ENCODE data around the gene TBXT.
"Not testable (repeated sequence)": the region's sequence is repeated elsewhere in the genome, so short reads cannot be mapped to it uniquely, and the experiment has no call there.

TBXT gene

DNA sequence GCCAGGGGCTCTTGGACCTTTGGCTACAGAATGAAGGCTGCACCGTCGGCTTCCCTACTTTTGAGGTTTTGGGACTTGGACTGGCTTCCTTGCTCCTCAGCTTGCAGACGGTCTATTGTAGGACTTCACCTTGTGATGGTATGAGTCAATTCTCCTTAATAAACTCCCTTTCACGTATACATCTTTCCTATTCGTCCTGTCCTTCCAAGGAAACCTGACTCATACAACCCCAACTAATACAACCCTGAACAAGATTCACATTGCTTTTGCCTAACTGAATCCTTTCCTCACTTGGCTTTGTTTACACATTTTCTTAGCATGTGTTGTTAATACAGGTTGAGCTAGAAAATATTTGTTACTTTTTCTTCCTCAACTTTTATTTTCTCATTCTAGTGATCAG lies 21.9 kb downstream of the TBXT start:
- Histone ChIP-seq H3K9me3 (ENCODE audit: low read length) (no peaks in the 10 kb centered on the region), H3K9ac (ENCODE audit: low read length) (no peak overlapping the region), H3K4me1 (ENCODE audit: insufficient read depth, low read length) (no peaks in the 10 kb centered on the region), H3K27ac (ENCODE audit: low read depth, low read length) (no peak overlapping the region), H3K4me3 (ENCODE audit: low read depth in 1 of 2, low read length in 2 of 2) (no peak overlapping the region), H3K36me3 (ENCODE audit: insufficient read depth, low read length) (no peaks in the 10 kb centered on the region), H3K27me3 (ENCODE audit: control insufficient read depth in 1 of 2, insufficient read depth in 2 of 2, low read length in 2 of 2) (no peaks in the 10 kb centered on the region)

DNA sequence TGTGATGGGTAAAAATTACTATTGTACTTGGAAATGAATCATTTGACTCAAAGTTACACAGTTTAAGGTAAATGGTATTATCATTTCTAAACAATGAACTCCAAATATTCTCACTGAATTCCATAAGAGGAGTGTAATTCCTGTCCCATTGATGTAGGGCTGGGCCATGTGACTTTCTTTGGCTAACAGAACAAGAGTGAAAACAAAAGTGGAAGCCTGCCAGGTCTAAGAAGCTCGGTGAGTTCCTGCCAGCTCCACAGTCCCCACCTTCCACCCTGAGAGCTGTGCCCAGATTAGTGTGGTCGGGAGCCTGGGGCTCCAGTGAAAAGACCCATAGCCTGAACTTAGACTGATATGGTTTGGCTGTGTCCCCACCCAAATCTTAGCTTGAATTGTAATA lies 24.6 kb downstream of the TBXT start:
- no peaks in the 10 kb centered on the region for H3K36me3 ChIP-seq (ENCODE audit: insufficient read depth, low read length)
- H3K4me3 ChIP-seq (ENCODE audit: low read depth in 1 of 2, low read length in 2 of 2), result no peak overlapping the region
- H3K27ac ChIP-seq (ENCODE audit: low read depth, low read length), result no peak overlapping the region
- H3K9ac ChIP-seq (ENCODE audit: low read length), result no peak overlapping the region
- no peaks in the 10 kb centered on the region for H3K9me3 ChIP-seq (ENCODE audit: low read length)
- no peaks in the 10 kb centered on the region for H3K27me3 ChIP-seq (ENCODE audit: control insufficient read depth in 1 of 2, insufficient read depth in 2 of 2, low read length in 2 of 2)
- no peaks in the 10 kb centered on the region for H3K4me1 ChIP-seq (ENCODE audit: insufficient read depth, low read length)

DNA sequence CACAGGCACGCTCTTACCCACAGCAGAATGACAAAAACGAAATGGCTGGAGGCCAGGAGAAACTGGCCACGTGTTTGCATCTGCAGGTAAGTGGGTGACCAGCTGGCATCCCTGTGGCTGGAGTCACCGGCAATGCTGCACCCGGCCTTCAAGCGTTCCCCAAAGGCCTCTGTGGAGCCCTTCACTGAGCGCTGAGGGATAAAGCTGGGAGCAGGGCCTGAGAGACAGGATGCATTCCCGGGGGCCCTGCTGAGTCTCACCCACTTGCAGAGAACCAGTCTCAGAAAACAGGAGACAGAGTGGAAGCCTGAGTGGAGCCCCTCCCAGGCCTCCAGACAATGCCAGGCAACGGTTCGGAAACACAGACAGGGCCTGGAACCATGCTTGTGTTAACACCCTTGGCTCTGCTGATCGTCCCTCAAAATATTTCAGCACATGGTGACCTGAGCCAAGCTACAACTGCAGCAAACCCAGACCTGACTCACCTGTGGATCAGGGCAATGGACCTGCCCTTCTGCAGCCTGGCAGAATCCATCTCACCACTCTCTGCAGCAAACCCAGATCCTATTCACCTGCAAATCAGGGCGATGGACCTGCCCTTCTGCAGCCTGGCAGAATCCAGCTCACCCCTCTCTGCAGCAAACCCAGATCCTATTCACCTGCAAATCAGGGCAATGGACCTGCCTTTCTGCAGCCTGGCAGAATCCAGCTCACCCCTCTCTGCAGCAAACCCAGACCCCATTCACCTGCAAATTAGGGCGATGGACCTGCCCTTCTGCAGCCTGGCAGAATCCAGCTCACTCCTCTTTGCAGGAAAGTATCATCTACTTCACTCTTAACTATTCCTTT lies 39.8 kb downstream of the TBXT start:
- Histone ChIP-seq H3K36me3 (ENCODE audit: insufficient read depth, low read length) (no peaks in the 10 kb centered on the region), H3K4me3 (ENCODE audit: low read depth in 1 of 2, low read length in 2 of 2) (no peak overlapping the region), H3K9ac (ENCODE audit: low read length) (no peak overlapping the region), H3K4me1 (ENCODE audit: insufficient read depth, low read length) (no peaks in the 10 kb centered on the region), H3K27me3 (ENCODE audit: control insufficient read depth in 1 of 2, insufficient read depth in 2 of 2, low read length in 2 of 2) (peaks cover 0 to 6% of the 10 kb centered on the region in 2 donors), H3K9me3 (ENCODE audit: low read length) (no peaks in the 10 kb centered on the region), H3K27ac (ENCODE audit: low read depth, low read length) (no peak overlapping the region)

DNA sequence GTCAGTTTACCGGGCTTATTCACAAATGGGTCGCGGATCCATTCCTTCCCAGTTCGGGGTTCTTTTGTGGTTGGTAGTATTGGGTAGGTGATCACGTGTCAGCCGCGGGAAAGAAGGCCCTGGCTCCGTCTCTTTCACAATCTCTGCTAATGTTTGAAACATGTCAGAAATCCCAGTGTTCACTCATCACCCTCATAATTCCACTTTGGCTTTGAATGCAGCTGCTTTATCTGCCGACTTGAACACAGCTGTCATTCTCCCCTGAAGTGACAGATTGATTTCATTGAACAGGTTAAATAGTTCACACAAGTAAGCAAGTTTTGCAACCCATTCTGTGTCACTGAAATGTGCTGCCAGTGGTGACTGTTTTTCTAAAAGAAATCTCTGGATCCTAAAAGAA lies 44.5 kb downstream of the TBXT start:
- not testable (repeated sequence) for H3K9me3 ChIP-seq (ENCODE audit: low read length); H3K36me3 ChIP-seq (ENCODE audit: insufficient read depth, low read length); H3K4me1 ChIP-seq (ENCODE audit: insufficient read depth, low read length); H3K27ac ChIP-seq (ENCODE audit: low read depth, low read length); H3K9ac ChIP-seq (ENCODE audit: low read length); H3K4me3 ChIP-seq (ENCODE audit: low read depth in 1 of 2, low read length in 2 of 2); H3K27me3 ChIP-seq (ENCODE audit: control insufficient read depth in 1 of 2, insufficient read depth in 2 of 2, low read length in 2 of 2)

DNA sequence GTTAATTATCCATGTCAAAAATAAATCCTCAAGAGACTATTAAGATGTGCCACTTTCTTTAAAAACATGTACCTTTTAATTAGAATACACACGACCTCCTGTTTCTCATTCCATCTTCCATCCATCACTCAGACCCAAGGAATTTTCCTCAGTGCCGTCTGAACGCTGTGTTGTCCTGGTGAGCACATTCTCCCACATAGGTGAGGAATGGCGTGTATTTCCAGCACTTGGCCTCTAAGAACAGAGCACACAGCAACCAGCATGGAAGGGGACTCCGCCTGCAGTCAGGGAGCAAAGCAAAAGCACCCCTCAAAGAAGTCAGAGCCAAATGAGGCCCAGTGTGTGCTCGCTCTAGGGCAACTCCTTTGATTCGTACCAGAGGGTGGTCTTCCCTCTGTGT lies 45.9 kb downstream of the TBXT start:
- H3K36me3 ChIP-seq (ENCODE audit: insufficient read depth, low read length), result no peaks in the 10 kb centered on the region
- no peaks in the 10 kb centered on the region for H3K9me3 ChIP-seq (ENCODE audit: low read length)
- H3K9ac ChIP-seq (ENCODE audit: low read length), result no peak overlapping the region

DNA sequence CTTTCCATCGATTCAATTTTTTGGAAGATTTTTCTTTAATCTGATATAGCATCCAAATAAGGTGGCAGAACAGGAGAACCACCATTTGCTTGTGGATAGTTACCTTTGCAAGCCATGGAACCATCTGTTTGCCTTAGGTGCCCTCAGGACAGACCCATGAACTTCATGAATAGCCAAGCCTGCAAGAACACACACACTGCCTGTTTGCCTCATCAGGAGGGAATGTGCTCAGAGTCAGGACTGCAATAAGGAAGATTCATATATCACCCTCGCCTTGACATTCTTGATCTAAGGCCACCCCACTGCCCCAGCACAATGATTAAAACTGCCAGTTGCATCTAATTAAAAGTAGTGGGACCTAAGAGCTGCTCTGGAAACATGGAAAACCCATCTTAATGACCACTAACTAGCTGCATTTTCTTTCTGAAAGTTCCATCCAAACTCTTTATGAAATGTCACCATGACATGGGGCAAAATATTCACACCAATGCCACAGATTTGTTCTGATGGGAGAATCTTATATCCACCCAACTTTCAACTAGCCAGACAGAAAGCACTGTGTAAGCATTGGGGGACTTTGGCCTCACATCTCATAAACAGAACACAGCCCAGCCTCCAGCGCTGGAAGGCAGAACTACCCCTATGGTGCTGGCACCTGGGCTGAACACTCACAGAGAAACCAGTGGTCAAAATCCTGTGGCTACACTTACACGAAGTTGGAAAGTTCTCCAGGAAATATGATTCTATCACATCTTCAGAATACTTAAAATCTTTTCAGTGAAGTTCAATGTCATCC lies 48.3 kb downstream of the TBXT start:
- Histone ChIP-seq H3K9me3 (ENCODE audit: low read length) (no peaks in the 10 kb centered on the region), H3K27ac (ENCODE audit: low read depth, low read length) (no peak overlapping the region), H3K4me3 (ENCODE audit: low read depth in 1 of 2, low read length in 2 of 2) (no peak overlapping the region), H3K27me3 (ENCODE audit: control insufficient read depth in 1 of 2, insufficient read depth in 2 of 2, low read length in 2 of 2) (no peaks in the 10 kb centered on the region), H3K36me3 (ENCODE audit: insufficient read depth, low read length) (no peaks in the 10 kb centered on the region), H3K9ac (ENCODE audit: low read length) (no peak overlapping the region), H3K4me1 (ENCODE audit: insufficient read depth, low read length) (no peaks in the 10 kb centered on the region)

More for the DNA sequence above, 45.9 kb downstream of the TBXT start:
- H3K4me3 ChIP-seq (ENCODE audit: low read depth in 1 of 2, low read length in 2 of 2), result no peak overlapping the region
- no peak overlapping the region for H3K27ac ChIP-seq (ENCODE audit: low read depth, low read length)
- no peaks in the 10 kb centered on the region for H3K4me1 ChIP-seq (ENCODE audit: insufficient read depth, low read length)
- peaks cover 0 to 5% of the 10 kb centered on the region in 2 donors for H3K27me3 ChIP-seq (ENCODE audit: control insufficient read depth in 1 of 2, insufficient read depth in 2 of 2, low read length in 2 of 2)

DNA sequence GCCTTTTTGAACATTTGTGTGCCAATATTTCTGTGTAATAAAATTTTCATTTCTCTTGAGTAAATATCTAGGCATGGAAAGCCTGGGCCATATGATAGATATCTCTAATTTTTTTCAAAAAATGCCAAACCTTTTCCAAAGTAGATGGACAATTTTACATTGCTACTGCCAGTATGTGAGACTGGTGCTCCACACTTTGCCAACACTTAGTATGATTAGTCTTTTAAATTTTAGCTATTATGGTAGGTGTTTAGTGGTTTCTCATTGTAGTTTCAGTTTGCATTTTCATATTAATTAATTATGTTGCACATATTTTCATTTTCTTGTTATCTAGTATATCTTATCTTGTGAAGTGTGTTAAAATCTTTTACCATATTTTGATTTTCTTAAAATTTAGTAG lies 52.0 kb downstream of the TBXT start:
- H3K9me3 ChIP-seq (ENCODE audit: low read length), result no peaks in the 10 kb centered on the region
- H3K36me3 ChIP-seq (ENCODE audit: insufficient read depth, low read length), result no peaks in the 10 kb centered on the region

DNA sequence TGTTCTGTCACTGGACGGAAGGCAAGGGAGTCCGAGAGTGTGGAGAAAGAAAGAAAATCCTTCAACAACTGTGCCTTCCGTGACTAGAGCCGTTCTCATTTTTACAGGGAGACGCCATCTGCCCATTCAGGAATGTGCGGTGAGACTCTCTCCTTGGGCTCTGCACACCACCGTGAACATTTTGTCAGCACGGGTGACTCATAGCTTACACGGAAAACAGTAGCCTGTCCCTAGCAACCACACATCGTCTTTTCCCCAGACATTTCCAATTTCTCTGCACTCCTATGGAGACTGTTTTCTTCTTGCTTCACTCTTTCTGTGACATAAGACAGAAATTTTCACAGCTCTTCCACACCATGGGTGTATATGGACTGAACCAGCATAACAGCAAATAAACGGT lies 55.1 kb downstream of the TBXT start:
- no peaks in the 10 kb centered on the region for H3K4me1 ChIP-seq (ENCODE audit: insufficient read depth, low read length)
- no peak overlapping the region for H3K9ac ChIP-seq (ENCODE audit: low read length)
- no peak overlapping the region for H3K27ac ChIP-seq (ENCODE audit: low read depth, low read length)
- no peaks in the 10 kb centered on the region for H3K27me3 ChIP-seq (ENCODE audit: control insufficient read depth in 1 of 2, insufficient read depth in 2 of 2, low read length in 2 of 2)
- no peaks in the 10 kb centered on the region for H3K9me3 ChIP-seq (ENCODE audit: low read length)
- H3K36me3 ChIP-seq (ENCODE audit: insufficient read depth, low read length), result no peaks in the 10 kb centered on the region
- no peak overlapping the region for H3K4me3 ChIP-seq (ENCODE audit: low read depth in 1 of 2, low read length in 2 of 2)

More for the DNA sequence above, 52.0 kb downstream of the TBXT start:
- Histone ChIP-seq H3K4me1 (ENCODE audit: insufficient read depth, low read length) (no peaks in the 10 kb centered on the region), H3K27me3 (ENCODE audit: control insufficient read depth in 1 of 2, insufficient read depth in 2 of 2, low read length in 2 of 2) (no peaks in the 10 kb centered on the region), H3K4me3 (ENCODE audit: low read depth in 1 of 2, low read length in 2 of 2) (no peak overlapping the region), H3K9ac (ENCODE audit: low read length) (no peak overlapping the region), H3K27ac (ENCODE audit: low read depth, low read length) (no peak overlapping the region)

DNA sequence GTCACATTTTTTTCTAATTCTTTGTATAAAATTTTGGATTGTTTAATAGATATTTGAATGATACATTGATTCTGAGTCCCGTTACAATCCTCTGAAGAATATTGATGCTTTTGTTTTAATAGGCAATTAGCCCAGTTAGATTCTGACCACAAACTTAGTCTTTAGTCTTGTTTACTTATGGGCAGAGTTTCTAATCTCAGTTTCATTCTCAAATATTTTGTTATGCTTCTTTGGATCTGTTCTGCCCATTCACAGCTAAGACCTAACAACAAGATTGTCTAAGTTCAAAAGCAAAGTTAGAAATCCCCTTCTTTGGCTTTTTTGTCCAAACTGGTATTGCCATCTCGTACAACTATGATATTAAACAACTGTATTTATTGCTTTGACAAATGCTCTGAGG lies 58.0 kb downstream of the TBXT start:
- Histone ChIP-seq H3K4me3 (ENCODE audit: low read depth in 1 of 2, low read length in 2 of 2) (no peak overlapping the region), H3K27me3 (ENCODE audit: control insufficient read depth in 1 of 2, insufficient read depth in 2 of 2, low read length in 2 of 2) (no peaks in the 10 kb centered on the region), H3K27ac (ENCODE audit: low read depth, low read length) (no peak overlapping the region), H3K4me1 (ENCODE audit: insufficient read depth, low read length) (no peaks in the 10 kb centered on the region), H3K9ac (ENCODE audit: low read length) (no peak overlapping the region), H3K9me3 (ENCODE audit: low read length) (no peaks in the 10 kb centered on the region), H3K36me3 (ENCODE audit: insufficient read depth, low read length) (no peaks in the 10 kb centered on the region)

Data from muscle layer of colon (tissue), 2 donors.